Cardiac septum (tissue), 1 donor: Measurements from ENCODE around the gene UBXN7. TPM values are rescaled to one million over a fixed set of nuclear protein-coding genes. Genes with fewer than 3 reads are reported as not detected.
"Not testable (repeated sequence)": the region's sequence is repeated elsewhere in the genome, so short reads cannot be mapped to it uniquely, and the experiment has no call there.

ENCODE experiments used
- DNase-seq: peaks from one replicate; pipeline ENCODE4 v3.0.0-alpha.2; 2020; ENCODE audit warnings: low spot score
- intact Hi-C: fragments of 100-400 bp; cut with DNase I; formaldehyde crosslinking; loops from one replicate; pipeline ENCODE4 v1.14.0; 2022
- total RNA-seq: library from RNA; stranded (reverse); fragmentation: NEBNext Ultra II Directional; extraction: Animal tissue kit (Norgen Biotek cat#: 25700); gene quantifications from one replicate; pipeline ENCODE4 v1.2.1, GENCODE V29; 2021
- donor health status: DM: no; HTN: no; CAD: no.

UBXN7 gene
- total RNA-seq, 1 donor from 2014 or later, result 30.1 TPM

- intact Hi-C loops, result no loop called here
- DNase-seq, result no peak
These were observed 71.6 kb downstream of the UBXN7 start for GRCh38 chr3:196360586-196360985.

DNA sequence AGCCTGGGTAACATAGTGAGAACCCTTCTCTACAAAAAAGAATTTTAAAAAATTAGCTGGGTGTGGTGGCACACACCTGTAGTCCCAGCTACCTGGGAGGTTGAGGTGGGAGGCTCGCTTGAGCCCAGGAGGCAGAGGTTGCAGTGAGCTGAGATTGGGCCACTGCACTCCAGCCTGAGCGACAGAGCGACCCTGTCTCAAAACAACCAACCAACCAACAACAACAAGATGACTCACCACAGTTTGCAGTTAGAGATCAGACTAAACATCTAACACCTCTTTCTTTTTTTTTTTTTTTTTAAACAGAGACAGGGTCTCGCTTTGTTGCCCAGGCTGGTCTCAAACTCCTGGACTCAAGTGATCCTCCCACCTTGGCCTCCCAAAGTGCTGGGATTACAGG lies 73.7 kb downstream of the UBXN7 start:
- DNase-seq, intact Hi-C loops: not testable (repeated sequence)

DNA sequence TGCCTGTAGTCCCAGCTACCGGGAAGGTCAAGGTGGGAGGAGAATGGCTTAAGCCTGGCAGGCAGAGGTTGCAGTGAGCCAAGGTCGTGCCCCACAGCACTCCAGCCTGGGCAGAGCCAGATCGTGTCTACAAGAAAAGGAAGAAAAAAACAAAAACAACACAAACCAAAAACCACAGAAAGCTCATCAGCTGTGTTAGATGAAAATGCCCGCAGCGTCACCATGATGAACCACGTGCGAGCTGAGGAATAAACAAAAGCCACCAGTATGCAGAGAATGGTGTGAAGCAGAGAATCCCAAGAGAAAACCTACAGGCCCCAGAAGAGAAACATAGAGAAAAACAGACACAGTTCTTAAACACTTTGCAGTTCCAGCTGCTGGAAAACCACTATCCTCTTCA lies 74.3 kb downstream of the UBXN7 start:
- no peak for DNase-seq
- intact Hi-C loops, result no loop called here

DNA sequence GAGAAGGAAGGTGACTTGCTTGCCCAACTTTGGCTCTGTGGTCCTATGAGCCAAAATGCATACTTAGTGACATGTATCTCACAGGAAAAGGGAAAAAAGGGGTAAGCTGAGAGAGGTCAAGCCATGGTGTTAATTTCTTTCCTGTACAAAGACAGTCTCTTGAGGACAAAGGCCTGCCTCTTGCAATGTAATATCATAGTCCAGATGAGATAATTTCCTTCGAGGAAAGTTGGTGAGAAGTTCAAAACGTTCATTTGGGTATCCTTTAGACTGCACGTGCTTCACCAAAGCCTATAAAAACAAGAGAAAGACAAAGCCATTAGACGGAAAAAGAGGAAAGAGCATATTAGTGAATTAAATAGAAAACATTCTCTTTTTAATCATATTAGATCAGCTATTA lies 75.7 kb downstream of the UBXN7 start:
- no peak for DNase-seq

GRCh38 chr3:196355668-196356067 lies 76.6 kb downstream of the UBXN7 start:
- DNase-seq, result no peak
- intact Hi-C loops, result no loop called here

More for the DNA sequence above, 75.7 kb downstream of the UBXN7 start:
- intact Hi-C loops, result no loop called here

GRCh38 chr3:196354132-196354531 lies 78.1 kb downstream of the UBXN7 start:
- intact Hi-C loops, result no loop called here
- DNase-seq, result no peak

DNA sequence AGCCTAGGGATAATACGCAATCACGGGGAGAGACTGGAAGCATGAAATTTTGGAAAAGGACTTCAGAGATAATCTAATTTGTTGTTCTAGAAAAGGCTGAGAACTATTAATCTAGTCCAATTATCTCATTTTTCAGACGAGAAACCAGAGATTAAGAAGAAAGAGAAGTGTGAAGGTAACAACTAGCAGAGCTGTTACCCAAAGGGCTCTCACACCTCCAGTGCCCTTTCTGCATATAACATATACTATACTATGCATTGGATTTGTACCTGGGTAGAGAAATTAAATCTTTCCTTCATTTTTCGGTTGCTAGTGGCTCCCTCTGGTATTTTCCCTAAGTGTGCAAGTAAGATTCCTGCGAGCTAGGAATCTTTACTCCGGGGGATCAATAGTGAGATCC lies 80.7 kb downstream of the UBXN7 start:
- intact Hi-C loops, result no loop called here
- no peak for DNase-seq

DNA sequence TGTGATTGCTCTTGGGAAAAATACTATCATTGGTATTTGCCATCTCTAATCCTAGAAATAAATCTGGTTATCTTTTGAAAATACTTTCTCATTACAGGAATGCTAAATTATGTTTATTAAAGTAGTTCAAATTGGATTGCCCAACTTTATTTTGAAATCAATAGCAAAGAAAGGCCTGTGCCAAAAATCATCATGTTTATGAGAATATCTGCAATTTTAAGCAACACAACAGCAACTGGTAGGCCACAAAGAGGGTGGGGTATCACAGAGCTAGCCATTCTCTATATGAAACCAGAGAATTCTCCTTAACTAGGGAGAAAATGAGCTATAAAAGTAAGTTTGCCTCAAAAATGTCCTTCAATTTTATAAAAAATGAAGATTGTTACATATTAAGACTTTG lies 82.2 kb downstream of the UBXN7 start:
- DNase-seq, result no peak
- intact Hi-C loops, result no loop called here

DNA sequence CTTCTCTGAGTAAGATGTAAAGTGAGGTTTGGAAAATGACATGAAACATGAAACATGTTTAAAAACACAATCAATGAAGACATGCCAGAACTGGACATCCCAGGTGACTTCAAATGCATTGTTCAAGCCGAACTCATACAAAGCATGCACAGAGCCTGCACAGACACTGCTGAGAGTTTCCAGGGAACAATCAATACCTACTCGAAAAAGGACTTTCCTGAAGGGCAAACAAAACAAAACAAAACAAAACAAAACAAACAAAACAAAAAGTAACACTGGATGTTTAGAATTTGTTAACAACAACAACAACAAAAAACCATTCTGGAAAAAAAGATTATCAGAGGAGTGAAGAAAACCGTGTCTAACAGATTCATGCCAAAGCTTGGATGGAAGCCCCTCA lies 83.5 kb downstream of the UBXN7 start:
- DNase-seq, result no peak
- intact Hi-C loops, result no loop called here

DNA sequence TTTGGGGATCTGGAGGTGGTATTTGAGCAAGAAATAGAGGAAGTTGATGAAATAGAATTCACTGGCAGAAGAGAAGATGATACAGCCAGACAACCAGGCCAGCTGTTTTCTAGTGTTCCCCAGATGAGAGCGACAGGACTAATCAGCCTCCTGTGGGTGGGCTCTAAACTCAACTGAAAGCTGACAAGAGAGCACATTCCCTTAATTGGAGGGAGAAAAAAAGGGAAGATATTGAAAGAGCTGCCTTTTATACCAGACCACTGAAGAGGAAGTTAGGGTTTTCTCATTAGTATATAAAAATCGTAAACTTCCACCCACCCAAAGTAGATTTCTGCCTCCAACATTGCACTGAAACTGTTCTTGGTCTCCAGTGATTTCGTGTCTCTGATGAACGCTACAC lies 87.6 kb downstream of the UBXN7 start:
- intact Hi-C loops, result no loop called here
- no peak for DNase-seq

- intact Hi-C loops, DNase-seq: not testable (repeated sequence)
These were observed 88.3 kb downstream of the UBXN7 start for GRCh38 chr3:196343917-196344316.

GRCh38 chr3:196341137-196341536 lies 91.1 kb downstream of the UBXN7 start:
- intact Hi-C loops, result no loop called here
- DNase-seq, result no peak

GRCh38 chr3:196340466-196340865 lies 91.8 kb downstream of the UBXN7 start:
- DNase-seq, result no peak
- intact Hi-C loops, result no loop called here

DNA sequence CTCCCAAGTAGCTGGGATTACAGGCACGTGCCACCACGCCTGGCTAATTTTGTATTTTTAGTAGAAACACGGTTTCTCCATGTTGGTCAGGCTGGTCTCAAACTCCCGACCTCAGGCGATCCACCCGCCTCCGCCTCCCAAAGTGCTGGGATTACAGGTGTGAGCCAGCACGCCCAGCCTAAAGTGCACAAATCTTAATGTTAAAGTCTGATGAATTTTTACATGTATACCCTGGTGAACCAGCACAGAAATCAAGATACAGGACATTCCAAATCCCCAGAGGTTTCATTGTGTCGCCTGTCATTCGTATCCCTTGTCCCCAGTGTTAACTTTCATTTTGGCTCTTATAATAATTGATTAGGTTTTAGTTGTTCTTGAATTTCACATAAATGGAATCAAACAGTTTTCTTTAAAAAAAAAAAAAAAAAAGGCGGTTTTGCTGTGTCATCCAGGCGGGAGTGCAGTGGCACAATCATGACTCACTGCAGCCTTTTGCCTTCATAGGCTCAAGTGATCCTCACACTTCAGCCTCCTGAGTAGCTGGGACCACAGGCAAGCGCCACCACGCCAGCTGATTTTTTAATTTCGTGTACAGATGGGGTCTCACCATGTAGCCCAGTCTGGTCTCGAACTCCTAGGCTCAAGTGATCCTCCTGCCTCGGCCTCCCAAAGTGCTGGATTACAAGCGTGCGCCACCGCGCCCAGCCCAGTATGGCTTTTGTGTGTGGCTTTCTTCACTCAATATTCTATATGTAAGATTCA lies 92.6 kb downstream of the UBXN7 start:
- DNase-seq, result no peak
- intact Hi-C loops, result no loop called here

DNA sequence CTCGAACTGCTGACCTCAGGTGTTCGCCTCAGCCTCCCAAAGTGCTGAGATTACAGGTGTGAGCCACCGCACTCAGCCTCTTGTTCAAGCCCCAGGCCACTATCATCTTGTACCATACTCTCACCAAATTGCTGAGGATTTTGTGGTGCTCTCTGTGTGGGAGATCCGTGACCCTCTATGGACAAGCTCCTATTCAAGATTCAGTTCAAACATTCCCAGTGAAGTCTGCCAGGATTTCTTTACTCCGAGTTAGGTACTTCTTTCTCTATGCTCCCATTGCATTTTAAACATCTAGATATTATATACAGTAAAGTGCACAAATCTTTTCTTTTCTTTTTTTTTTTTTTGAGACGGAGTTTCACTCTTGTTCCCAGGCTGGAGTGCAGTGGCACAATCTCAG lies 93.2 kb downstream of the UBXN7 start:
- no peak for DNase-seq
- intact Hi-C loops, result no loop called here

GRCh38 chr3:196336319-196337145 lies 95.7 kb downstream of the UBXN7 start:
- intact Hi-C loops, result no loop called here
- DNase-seq, result no peak

DNA sequence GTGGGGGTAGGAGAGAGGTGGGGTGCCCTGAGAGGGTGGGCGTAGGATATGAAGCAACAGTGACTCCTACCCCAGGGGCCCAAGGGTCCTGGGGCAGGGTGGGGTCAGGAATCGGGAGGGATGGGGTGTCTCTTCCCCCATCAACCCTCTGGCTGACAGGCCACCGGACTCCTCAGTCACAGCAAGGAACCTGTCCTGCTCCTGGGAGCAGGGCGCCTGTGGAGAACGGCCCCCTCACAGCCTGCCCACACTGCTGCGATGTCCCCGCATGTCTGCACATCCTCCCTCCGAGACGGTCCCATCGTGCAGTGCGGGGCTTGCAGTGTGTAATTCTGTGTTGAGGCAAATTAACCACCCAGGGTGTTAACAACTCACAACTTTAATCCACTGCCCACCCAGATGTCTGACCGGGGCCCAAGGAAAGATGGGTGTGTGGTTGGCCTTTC lies 96.7 kb downstream of the UBXN7 start:
- intact Hi-C loops, result no loop called here
- DNase-seq, result no peak

GRCh38 chr3:196334982-196335381 lies 97.2 kb downstream of the UBXN7 start:
- intact Hi-C loops, result no loop called here
- no peak for DNase-seq

- intact Hi-C loops, result no loop called here
- no peak for DNase-seq
These were observed 100.1 kb downstream of the UBXN7 start for GRCh38 chr3:196332168-196332567.

DNA sequence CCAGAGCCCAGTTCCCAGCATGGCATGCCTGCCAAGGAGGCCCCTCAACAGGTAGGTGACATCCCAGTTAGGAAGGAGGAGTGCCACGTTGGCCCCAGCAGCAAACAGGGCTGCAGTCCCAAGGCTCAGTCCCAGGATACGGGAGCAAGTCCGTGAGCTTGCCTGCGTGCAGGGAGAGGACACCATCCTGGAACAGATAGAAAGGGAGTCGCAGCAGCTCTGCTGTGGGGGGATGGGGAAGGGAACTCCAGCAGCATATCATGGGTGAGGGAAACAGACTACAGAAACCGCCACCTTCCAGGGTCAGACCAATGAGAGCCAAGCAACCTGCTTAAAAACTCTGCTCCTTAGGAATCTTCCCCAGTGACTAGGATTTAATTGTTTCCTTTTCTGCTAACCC lies 104.8 kb downstream of the UBXN7 start:
- DNase-seq, result no peak
- intact Hi-C loops, result no loop called here

- intact Hi-C loops, result no loop called here
- DNase-seq, result no peak
These were observed 105.3 kb downstream of the UBXN7 start for GRCh38 chr3:196326936-196327335.
